ENCODE data around the gene LRRC52.

Gene LRRC52

GRCh38 chr1:165537356-165538109 is 6.3 kb upstream of the LRRC52 start:
- no peak for DNase-seq (ENCODE audit: low read depth in 2 of 2, low spot score in 1 of 2)

- DNase-seq (ENCODE audit: low read depth in 2 of 2, low spot score in 1 of 2), result no peak
Measured at GRCh38 chr1:165539306-165539705, 4.5 kb upstream of the LRRC52 start.

- no peak for DNase-seq (ENCODE audit: low read depth in 2 of 2, low spot score in 1 of 2)
Measured at GRCh38 chr1:165539908-165540307, 3.9 kb upstream of the LRRC52 start.

GRCh38 chr1:165542015-165542631 is 1.7 kb upstream of the LRRC52 start:
- no peak for DNase-seq (ENCODE audit: low read depth in 2 of 2, low spot score in 1 of 2)

GRCh38 chr1:165542647-165543046 is 1.2 kb upstream of the LRRC52 start:
- DNase-seq (ENCODE audit: low read depth in 2 of 2, low spot score in 1 of 2), result no peak

GRCh38 chr1:165544996-165545395 is 1.2 kb downstream of the LRRC52 start:
- DNase-seq (ENCODE audit: low read depth in 2 of 2, low spot score in 1 of 2), result no peak

GRCh38 chr1:165545974-165546373 is 2.2 kb downstream of the LRRC52 start:
- no peak for DNase-seq (ENCODE audit: low read depth in 2 of 2, low spot score in 1 of 2)

- DNase-seq (ENCODE audit: low read depth in 2 of 2, low spot score in 1 of 2), result no peak
Measured at GRCh38 chr1:165549973-165550372, 6.2 kb downstream of the LRRC52 start.

- no peak for DNase-seq (ENCODE audit: low read depth in 2 of 2, low spot score in 1 of 2)
Measured at GRCh38 chr1:165551469-165551868, 7.7 kb downstream of the LRRC52 start.

GRCh38 chr1:165560883-165561656 is 17.3 kb downstream of the LRRC52 start:
- DNase-seq (ENCODE audit: low read depth in 2 of 2, low spot score in 1 of 2), result no peak

GRCh38 chr1:165562571-165562970 is 18.8 kb downstream of the LRRC52 start:
- DNase-seq (ENCODE audit: low read depth in 2 of 2, low spot score in 1 of 2), result no peak

- no peak for DNase-seq (ENCODE audit: low read depth in 2 of 2, low spot score in 1 of 2)
Measured at GRCh38 chr1:165563551-165563950, 19.8 kb downstream of the LRRC52 start.

- no peak for DNase-seq (ENCODE audit: low read depth in 2 of 2, low spot score in 1 of 2)
Measured at GRCh38 chr1:165564561-165564960, 20.8 kb downstream of the LRRC52 start.

- DNase-seq (ENCODE audit: low read depth in 2 of 2, low spot score in 1 of 2), result no peak
Measured at GRCh38 chr1:165565751-165566490, 22.1 kb downstream of the LRRC52 start.

GRCh38 chr1:165570078-165570477 is 26.3 kb downstream of the LRRC52 start:
- DNase-seq (ENCODE audit: low read depth in 2 of 2, low spot score in 1 of 2), result no peak

GRCh38 chr1:165573787-165574186 is 30.0 kb downstream of the LRRC52 start:
- no peak for DNase-seq (ENCODE audit: low read depth in 2 of 2, low spot score in 1 of 2)

- DNase-seq (ENCODE audit: low read depth in 2 of 2, low spot score in 1 of 2), result no peak
Measured at GRCh38 chr1:165574295-165574694, 30.5 kb downstream of the LRRC52 start.

- DNase-seq (ENCODE audit: low read depth in 2 of 2, low spot score in 1 of 2), result no peak
Measured at GRCh38 chr1:165575468-165576099, 31.8 kb downstream of the LRRC52 start.

- no peak for DNase-seq (ENCODE audit: low read depth in 2 of 2, low spot score in 1 of 2)
Measured at GRCh38 chr1:165576536-165576935, 32.7 kb downstream of the LRRC52 start.

- DNase-seq (ENCODE audit: low read depth in 2 of 2, low spot score in 1 of 2), result no peak
Measured at GRCh38 chr1:165577707-165578106, 33.9 kb downstream of the LRRC52 start.
